HG03039 (cell line): ENCODE measurements around the gene PTPRT.

ENCODE experiments used
- ATAC-seq: cut with Tn5 transposase; IDR thresholded peaks from one replicate; pipeline ENCODE4 v1.9.1; 2021; ENCODE audit warnings: mild to moderate bottlenecking, moderate library complexity; ENCODE audit not compliant: unreplicated experiment

The PTPRT gene

DNA sequence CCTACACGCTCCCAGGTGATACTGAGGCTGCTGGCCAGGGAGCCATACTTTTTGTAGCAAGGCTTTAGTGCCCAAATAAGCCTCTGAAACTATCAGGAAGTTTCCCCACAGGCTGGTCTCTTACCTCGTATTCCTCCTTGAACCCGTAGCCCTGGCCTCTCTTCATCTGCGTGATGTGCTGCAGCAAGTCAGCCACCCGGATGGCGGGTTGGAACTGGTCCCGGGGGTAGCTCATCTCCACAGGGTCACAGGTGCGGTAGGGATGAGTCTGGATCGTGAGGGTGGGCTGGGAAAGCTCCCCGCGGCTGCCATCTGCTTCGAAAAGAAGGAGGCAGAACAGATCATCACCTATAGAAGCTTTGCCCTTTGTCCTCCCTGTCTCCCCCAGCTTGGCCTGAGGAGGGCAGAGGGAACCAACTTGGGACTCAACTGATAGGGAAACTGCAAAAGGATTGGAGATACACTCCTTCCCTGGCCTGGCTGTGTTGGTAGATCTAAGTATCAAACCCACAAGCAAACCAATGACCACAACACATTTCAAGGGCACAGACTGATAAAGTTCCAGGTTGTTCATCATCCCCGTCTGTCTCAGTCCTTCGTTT is 1028.4 kb downstream of the PTPRT start:
- no peak for ATAC-seq

DNA sequence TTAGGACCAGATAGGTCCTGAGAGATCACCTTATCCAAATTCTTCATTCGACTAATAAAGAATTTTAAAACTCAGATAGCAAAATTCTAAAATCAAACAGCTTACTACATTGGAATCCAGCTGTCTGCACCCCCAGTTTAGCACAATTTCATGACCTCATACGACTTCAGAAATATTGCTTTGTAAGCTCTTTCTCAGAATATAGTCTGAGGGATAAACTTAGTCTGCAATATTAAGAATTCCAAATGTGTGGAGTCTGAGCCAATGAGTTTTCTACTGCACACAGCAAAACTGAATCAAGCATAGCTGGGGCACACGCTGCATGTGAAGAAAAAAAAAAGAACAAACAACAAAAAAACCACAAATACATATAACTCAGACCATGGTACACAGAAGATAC is 1029.9 kb downstream of the PTPRT start:
- ATAC-seq = no peak

DNA sequence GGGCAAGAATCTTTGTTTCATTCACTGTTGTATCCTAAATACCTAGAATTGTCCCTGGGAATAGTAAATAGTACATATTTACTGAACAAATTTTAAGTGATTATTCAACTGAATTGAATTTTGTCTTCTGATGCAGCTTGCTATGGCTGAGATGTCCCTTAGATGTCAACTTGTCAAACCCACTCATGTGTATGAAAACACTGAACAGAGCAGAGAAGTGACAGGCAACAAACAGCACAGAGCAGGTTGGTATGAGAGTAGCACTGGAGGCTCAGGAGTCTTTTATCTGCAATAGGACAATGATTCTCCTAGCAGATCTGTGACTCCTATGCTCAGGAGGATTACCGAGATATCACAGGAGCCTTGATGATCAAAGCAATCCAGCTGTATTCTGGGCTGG is 1031.4 kb downstream of the PTPRT start:
- ATAC-seq = no peak

DNA sequence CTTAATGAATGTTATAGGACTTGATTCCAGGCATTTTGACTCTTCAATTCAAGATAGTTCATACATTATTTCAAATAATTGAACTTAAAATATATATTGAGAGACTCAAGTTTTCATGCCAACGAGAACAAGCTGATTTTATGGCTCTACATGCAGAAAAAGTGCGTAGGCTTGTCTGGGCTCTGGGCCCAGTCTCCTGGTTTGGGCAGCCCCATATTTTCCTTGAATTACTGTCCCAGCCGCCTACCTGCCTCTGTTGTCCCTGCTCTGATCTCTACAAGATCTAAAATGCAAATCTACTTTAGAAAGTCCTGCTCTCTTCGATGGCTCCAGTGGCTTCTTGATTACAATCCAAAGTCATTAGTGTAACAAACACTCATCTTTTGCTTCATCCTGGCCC is 1034.1 kb downstream of the PTPRT start:
- ATAC-seq = no peak

DNA sequence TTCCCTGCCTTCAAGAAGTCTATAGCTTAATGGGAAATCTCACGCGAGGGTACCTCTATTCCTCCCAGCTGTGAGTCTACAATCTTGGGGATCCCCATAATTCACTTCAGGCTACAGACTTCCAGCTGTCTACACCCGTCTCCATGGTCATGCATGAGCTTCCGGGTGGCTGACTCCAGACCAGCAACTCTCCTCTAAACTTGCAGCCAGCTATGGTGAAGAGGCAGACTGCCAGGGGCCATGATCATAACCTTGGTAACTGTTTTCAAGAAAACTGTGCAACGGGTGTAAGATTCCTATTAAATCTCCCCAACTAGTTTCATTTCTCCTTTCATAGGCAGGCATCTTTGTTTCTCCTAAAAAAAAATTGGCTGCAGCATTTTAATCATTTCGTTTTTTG is 1037.1 kb downstream of the PTPRT start:
- no peak for ATAC-seq

DNA sequence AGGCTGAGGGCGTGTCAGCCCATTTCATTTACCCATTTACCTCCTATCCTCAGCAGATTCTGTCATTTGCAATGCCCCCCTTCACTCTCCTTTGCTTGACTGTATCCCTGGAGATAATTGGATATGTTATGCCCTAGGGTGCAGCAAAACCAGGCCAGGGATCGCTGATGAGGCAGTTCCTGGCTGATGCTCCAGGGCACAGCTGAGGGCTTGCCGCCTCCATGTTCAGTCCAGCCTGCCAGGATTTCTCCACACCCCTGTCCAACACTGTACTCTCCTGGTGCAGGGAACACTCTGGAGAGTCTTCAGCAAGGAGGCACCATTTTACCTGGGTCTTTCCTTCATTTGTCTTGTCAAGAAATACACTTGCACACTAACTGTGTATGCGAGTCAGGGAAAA is 1039.5 kb downstream of the PTPRT start:
- no peak for ATAC-seq

DNA sequence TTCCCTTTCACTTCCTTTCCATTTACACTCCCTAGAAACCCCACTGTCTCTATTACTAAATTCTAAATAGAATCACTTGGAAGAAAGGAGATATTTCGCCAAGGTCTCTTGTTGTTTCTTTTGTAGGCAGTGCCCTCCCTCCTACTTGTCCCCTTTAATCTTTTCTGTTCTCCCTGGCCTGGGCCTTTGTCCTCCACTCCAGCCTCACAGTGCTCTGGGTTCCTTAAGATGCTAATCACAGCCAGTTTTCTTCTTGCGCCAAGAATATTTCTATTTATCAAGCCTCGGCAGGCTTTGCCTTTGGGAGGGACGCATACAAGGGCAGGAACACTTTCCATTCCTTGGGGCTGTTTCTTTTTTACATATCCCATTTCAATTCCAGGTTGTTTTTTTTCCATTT is 1051.0 kb downstream of the PTPRT start:
- no peak for ATAC-seq

DNA sequence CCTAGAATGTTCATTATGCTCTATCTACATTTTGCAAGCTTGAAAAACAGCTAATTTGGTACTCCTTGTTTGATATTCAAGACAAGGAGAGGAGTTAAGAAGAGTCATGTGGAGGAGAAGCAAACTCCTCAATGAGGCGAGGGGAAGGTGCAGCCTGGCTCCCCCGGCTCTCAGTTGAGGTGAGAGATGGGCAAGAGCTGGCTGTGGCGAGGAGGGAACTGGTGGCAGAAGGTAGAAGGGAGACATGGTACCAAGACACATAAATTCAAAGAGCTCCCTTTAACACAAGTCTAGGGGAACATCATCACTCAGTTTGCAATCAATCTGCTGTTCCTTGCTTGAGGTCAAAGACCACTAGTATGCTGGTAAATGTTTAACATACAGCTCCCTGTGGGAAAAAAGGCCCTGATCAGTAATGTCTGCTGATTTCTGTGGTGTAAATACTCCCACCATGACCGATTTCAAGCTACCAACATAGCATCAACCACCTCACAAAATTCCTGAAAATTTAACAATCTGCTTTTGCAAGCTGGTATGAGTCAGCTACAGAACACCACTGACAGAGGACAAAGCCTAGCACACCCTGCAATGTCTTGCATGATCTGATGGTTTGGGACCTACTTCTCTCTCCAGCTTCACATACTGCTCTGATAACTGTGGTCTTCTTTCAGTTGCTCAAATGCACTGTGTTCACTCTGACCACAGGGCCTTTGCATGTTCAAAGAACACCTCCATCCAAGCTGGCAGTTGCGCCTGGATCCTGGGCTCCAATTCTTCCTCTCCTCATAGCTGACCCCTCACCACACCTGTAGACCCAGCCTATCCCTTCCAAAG is 1055.2 kb downstream of the PTPRT start:
- ATAC-seq = no peak

DNA sequence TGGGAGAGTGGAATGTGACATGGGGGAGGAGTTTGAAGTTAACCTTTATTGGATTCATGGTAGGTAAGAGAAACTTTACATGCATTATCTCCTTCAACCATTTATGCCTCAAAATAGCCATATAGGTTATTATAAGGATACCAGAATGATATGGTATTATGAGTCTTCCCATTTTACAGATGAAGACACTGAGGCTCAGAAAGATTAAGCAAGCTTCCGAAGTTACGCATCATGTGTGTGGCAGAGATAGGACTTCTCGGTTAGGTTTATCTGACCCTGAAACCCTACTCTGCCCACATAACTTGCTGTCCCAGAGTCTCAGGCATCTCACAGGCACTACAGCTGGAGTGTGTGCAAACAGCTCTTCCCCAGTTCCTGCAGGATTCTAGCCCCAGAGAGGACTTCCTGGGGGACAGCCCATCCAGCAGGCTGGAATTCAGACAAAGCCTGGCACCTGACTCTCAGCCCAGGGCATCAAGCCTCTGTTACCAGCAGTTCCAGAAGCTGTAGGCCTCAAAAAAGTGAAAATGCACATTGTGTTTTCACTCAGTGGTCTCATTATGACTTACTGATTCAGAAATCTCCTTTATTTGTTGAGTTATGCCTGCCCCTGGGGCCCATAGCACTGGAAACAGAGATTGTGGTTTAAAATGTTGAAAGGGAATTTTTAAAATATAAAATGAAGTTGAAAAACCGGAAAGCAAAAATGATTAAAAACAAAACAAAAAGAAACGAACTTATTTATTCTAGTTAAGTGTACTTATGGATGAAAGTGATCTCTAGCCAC is 1058.7 kb downstream of the PTPRT start:
- no peak for ATAC-seq

DNA sequence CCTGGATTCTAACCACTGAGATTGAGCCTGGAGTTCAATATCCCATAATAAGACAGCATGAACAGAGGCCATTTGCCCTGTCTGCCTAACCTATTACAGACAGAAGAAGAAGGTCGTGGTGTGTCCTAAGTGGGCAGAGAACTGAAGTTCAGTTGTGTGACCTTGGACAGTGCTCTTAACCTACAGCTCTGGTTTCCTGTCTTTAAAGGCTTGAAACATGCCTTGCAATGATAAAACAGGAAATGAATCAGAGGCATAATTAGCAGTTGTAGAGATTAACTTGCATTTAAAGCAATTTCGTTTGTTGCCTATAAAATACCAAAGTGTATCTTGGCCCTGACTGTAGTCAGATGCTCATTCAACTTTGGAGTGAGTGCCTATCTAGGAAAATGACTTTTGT is 1064.3 kb downstream of the PTPRT start:
- ATAC-seq = no peak

DNA sequence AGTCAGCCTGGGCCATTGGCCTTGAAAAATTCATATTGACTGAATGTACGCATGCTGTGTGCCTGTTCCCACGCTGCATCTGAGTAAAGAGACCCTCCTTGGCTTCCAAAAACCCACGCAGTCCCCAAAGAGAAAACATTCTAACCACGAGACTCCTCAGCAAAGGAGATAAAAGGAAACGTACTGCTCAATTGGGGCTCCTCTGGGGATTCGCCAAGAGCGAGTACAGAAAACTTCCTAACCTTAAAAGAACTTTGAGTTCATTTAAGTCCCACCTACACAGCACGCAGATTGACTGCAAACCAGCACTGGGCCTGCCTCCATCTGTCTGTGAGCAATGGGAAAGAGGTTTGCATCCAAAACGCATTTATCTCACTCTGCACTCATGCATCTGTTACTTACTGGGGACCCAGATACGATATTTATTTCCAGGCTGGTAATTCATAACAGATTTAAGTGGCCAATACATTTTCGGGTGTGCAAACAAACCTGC is 1065.7 kb downstream of the PTPRT start:
- no peak for ATAC-seq

DNA sequence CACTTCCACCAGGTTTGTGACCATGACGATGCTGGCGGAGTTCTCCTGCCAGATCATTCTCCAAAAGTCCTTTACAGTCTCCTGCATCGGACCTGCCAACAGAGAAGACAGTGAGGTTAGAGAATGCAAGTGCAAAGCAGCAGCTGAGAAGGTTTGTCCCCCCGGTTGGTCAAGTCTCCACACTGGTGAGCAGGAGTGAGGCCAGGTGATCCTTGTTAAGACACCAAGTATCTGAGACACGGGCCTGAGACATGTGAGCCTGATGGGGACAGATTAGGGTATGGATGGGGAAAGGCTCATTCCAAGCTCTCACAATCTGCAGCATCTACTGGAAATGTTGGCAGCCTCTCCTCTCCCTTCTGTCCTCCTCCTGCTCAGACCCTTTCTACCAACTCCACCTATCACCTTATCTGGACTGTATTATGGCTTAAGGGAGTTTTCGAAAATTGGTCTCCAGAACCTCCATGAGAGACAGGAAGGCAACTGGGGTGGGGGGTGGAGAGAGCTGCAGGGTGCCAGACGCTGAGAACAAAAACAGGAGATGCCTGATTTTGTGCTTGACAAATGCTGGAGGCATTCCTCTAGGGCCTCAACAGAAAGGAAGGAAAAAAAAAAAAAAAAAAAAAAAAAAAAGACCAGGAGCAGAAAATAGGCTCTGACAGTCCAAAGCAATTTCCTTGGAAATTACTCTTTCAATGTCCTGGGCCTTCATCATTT is 1071.1 kb downstream of the PTPRT start:
- ATAC-seq = no peak

DNA sequence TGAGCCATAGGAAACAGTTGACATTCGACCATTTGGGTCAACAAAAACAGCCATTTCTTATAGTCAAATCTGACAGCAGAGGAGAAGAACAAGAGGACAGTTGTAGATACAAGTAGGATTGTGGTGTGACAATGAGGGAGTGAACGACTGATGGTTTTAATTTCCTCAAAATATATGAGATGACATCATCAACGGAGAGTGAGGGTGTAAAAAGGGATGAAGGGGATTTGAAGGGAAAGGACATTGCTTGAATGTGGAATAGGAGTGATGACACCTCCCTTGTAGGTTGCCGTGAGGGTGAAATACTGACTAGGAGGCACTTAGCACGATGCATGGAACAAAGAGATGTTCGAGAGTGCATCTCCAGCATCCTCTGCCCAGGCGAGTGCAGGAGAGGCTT is 1071.7 kb downstream of the PTPRT start:
- no peak for ATAC-seq

DNA sequence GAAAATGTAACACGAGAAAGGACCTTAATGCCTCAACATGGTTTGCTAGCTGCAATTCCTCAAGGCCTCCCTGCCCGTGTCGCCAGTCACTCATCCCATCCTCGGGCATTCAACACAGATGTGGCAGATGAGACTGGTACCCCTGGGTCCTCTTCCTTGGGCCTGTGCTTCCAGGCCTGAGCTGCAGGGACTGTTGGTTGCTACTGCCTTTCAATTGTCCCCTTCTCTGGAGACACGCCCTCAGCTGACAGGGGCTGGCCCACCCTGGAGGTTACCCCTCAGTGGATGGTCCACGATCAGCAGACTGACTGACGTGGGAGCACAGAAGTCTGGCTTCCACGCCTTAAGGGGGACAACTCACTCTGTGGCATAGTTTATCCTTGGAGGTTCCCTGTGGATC is 1076.5 kb downstream of the PTPRT start:
- no peak for ATAC-seq

DNA sequence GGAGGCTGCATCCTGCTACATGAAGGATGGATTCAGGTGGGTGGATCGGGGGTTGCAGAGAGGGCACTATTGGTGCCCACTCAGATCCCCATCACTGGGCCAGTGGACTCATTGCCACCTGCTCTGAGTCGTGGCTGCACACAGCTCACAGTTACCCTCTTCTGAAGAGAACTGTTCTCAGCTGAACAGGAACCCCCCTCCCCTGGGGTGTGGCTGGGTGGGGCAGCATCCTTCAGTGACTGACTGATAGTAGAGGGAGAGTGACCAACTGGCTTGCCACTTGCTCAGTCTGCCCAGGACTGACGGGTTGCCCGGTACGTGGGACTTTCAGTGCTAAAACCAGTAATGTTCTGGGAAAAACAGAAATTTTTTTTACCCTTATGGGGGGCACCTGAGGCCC is 1077.5 kb downstream of the PTPRT start:
- no peak for ATAC-seq

DNA sequence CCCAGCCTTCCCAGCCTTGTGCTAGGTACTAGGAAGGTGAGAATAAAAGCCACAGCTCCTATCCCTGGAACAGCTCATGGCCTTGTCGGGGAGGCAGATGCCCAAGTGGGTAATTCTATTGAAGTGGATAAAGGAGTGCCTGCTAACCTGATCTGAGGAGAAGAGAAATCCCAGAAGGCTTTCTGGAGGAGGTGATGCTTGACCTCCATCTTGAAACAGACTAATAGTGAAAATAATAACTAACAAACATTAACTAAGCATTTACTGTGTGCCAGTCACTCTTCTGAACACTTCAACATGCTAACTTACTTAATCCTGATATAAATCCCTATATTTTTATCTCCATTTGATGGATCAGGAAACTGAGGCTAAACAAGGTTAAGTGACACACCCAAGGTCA is 1078.4 kb downstream of the PTPRT start:
- no peak for ATAC-seq

DNA sequence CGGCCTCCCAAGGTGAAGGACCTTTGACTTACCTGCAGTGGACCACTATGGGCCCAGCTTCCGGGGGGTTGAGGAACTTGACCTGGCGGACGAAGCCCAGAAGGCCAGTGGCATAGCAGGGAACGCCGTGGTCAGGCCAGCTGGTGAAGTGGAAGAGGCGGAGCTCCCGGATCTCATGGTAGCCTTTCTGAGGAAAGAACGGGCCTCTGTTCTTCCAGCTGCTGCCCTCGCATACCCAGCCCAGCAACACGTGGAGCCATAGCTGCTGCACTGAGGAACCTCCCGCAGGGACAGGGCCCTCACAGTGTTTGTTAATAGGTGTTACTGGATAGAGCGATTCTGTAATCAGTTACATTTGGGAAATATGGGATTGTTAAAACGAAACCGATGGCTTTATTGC is 1079.4 kb downstream of the PTPRT start:
- no peak for ATAC-seq

DNA sequence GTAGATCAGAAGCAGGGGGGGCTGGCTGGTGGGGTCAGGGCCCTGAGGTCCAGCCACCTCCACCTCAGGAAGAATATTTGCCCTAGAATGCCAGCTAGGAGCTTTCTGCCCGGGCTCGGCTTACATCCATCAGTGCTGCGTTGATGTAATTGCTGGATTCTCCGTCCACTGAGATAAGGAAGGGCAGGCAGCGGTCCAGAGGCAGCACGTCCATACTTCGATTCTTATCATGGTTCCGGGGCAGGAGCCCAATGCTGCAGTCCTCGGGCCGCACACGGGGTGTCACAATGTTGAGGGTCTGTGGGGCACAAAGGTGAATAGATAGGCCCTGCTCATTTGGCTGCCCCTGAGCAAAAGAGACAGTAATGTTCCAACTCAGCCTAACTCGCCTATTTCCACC is 1087.7 kb downstream of the PTPRT start:
- no peak for ATAC-seq

DNA sequence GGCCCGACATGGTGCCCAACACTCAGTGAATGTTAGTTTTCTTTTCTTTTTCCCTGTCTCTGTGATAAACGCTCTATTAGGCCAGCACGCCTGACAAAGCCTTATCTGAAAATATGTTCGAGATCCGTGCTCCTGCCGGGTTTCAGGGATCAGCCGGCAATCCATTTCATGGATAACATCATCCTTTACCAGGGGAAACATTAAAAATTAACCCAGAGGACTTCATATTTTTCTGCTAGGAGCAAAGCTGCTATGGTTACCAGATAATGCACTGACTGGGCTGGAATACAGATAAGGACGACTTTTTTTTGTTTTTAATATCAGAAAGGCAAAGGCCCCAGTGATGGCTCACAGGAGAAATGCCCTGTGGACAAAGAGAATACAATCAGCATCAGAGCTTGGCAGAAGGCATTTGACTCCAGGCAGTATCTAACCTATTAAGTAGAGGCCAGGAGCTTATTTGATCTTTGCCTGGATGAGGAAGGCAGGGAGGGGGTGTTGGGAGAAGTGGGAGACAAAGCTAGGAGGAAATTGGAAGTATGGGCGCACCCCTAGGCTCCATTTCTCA is 1089.5 kb downstream of the PTPRT start:
- no peak for ATAC-seq

DNA sequence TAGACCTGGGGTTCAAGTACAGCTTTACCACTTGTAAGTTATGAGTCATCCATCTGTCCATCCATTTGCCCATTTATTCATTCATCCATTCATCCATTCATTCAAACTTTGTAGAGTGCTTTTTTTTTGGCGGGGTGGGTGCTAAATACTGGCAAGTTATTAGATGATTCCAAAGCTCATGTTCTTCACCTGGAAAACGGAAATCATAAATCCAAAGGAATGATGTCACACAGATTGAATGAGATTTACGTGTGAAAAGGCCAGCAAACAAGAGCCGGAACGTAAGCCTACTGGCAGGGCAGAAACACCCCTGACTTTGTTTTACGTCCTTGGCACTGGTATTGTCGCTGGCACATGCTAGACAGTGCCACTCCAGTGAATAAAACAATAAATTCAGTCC is 1090.6 kb downstream of the PTPRT start:
- ATAC-seq = no peak

DNA sequence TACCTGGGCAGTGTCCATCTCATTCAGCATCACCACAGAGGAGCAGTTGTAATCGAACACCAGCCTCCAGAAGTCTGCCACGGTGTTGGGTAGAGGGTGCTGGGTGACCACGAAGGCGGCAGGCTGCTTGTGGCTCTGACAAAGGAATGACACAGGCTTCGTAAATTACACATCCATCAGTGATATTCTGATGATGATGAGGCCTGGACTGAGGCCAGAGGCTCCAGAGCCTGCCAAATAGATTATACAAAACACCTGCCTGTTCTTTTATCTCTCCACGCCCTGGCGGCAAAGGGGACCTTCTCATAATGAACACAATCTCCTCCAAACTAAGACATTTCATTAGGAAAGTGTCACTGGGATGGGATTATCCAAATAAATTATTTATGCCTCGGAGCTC is 1091.3 kb downstream of the PTPRT start:
- no peak for ATAC-seq
